OCI-M1 (cell line): ENCODE measurements around the gene MRPL36.
A peak's percentile ranks its signal among the peaks of the same experiment; 100 is the strongest.

Experiments
- DNase-seq: peaks from one replicate; lab custom pipeline; 2025; lab: John Stamatoyannopoulos, UW

MRPL36 gene

DNA sequence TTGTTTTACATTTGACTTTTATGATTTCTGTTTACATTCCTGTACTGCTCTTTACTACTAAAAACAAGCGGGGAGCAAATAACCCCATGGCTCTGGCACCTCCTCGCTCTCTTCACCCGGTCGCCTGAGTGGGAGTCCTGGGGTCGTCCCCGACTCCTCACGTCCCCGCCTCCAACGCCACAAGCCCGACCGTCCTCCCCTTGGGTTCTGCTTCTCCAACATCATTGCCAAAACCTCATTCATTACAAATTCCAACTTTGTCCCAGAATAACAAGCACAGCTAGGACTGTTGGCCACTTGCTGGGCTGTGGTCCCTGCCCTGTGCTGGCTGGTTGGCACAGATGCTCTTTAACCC lies 35.1 kb downstream of the MRPL36 start:
- DNase-seq: no peak

DNA sequence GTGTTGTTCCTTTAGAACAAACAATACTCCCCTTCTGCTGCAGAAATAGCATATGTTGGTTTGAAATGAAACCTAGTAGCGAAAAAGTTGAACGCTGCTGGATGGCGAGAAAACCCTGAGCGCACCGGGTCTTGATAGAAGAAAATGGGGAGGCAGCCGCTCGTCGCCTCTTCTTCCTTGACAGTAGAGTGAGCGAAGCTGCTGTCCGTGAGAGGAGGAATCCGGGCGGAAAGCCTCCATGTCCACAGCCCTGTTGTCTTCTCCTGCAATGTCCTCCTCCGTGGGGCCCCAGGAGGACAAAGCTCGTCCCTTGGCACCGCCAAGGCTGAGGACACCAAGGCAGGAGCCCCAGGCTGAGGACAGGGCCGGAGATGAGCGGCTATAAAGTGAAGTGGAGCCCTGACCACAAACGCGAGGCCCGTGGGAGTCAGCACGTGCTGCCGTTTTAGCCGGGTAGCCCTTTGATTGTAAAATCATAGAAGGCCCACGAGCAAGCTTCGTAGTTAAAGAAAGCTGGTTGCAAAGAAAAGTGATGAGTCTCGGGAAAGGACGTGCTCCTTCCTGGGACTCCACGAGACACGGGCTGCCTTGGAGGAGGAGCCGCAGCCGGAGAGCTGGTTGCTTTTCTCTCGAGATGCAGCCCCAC lies 35.6 kb downstream of the MRPL36 start:
- no peak for DNase-seq

DNA sequence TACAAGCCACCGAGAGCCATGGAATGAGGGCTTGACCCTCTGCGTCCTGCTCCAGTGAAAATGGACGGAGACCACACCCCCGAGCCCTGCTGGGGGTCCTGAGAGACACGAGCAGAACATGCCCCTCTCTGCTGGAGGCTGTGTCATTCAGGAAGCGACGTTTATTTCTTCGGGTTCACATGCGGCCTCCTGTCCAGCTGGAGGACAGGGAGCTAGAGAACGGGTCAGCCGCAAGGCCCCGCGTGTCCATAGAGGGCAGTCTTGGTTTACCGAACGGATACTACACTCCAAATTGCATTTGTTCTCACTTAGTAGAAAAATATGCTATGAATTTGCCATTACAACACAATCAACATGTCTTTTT lies 36.1 kb downstream of the MRPL36 start:
- DNase-seq: peak; percentile 42

- DNase-seq: no peak
Measured at GRCh38 chr5:1762883-1763547, 36.6 kb downstream of the MRPL36 start.

DNA sequence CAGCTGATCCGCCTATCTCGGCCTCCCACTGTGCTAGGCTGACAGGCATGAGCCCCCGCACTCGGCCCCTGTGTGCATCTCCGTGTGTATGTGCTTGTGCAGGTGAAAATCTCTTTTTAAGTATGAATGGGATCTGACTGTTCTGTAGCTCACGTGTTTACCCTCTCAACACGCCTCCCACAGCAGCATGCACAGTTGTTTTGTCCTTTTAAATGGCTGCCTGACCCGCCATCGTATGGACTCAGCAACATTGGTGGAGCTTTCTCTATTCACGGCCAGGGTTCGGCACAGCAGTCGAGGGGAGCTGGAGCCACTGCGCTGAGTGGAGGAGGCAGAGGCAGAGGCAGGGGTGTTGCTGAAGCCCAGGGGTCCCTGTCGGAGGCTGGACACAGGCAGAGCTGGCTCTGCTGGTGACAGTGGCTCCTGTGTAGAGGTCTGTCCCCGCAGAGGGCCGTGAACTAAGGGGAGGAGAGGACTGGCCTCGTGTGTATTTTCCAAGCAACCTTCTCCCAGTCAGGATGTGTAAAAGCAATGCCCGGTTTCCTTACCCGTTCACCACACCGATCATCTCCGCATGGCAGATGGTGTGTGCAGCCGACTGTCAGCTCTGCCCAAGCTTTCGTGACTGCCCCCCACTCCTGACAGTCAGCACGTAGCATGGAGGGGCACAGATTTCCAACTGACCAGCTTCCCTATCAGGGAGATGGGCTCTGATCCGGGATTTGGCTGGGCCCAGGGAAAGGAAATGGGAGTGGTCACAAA lies 37.3 kb downstream of the MRPL36 start:
- DNase-seq: no peak

DNA sequence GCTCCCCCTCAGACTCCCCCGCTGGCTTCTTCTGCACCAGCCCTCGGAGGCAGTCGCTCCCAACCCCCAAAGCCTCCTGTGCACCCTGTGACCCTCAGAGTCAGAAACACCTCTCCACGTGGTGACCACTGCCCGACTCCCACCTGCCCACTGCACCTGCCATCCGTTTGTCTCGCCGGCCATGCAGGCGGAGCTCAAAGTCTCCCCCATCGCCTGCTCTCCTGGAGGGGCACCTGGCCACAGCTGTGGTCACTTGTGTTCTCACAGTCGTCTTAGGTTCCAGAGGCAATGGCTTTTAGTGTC lies 38.2 kb downstream of the MRPL36 start:
- DNase-seq: no peak

- no peak for DNase-seq
Measured at GRCh38 chr5:1760656-1761452, 38.8 kb downstream of the MRPL36 start.

DNA sequence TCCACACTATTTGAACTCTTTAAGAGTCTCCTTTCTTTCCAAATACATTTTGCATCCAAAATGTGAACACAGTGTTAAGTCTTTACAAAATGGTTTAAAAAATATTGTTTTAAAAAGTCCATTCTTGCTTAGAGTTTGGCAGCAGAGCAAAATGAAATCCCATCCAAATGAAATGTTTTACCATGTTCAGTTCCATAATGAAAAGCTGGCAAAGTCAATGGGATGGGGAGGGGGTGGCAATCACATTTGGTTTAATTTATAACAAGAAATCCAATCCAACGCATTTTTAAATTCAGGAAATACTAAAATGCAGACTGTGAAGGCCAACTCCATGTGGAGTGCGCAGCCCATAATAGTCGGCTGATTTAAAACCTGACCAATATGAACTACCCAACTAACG lies 39.4 kb downstream of the MRPL36 start:
- DNase-seq: no peak

GRCh38 chr5:1759378-1759970 lies 40.2 kb downstream of the MRPL36 start:
- no peak for DNase-seq

GRCh38 chr5:1758574-1758973 lies 41.1 kb downstream of the MRPL36 start:
- DNase-seq: no peak

DNA sequence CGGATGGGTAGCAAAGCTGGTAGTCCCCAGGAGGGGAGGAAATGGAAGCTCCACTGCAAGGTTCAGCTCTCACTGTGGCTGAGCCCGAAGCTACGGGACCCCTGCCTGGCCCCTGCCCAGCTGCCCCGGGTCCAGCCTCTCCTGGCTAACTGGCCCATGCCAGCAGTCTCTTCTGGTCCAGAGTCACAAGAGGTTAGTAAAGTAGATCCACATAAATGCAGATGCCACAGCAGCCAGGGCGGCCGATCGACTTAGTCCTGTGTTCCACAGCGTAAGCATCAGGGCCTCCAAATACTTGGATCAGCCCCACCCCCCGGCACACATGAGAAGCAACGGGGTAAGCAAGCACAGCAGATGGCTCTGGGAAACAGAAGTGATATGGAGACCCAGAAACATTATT lies 42.1 kb downstream of the MRPL36 start:
- no peak for DNase-seq

DNA sequence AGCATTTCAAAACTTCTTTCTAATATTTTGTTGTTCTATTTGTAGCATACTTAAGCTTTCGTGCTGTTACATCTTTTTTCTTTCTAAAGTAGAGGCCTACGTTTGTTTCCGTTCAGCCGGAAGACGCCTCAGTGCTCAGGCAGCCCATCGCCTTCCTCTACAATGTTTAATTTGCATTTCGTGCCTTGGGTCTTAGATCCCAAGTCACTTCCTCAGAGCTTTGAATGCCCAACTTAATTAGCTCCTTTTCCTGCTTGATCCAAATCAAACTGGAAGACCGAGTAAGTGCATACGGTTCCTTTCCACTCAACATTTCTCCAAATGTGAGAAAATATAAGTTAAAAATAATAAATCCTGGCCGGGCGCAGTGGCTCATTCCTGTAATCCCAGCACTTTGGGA lies 43.2 kb downstream of the MRPL36 start:
- no peak for DNase-seq

DNA sequence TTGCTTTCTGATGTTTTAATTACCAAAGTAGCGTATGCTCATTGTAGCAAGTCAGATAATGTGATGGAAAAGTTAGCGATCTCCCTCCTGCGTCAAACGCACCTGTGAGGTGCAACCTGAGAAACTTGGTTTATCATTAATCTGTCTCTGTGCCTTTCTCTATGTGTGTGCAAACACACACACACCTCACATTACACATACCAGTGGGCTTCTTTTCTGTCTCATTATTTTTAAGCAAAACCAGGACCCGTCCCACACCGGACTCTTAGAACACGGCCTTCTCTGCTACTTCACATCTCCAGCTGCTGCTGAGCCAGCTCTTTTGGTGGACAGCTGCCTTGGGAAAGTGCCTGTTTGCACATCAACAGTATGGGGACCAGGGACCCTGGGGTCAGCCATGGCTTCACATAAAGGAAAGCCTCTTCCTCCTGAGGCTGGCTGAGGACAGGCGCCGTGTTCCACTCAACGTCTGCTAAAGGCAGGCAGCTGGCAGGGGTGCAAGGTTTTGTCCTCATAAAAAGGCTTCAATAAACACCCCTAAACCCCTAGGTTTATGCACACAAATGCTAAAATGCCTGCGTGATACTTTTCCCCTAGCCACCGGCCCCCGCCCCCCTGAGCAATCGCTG lies 44.2 kb downstream of the MRPL36 start:
- no peak for DNase-seq

- DNase-seq: no peak
Measured at GRCh38 chr5:1754531-1755220, 45.0 kb downstream of the MRPL36 start.

- DNase-seq: no peak
Measured at GRCh38 chr5:1753490-1753889, 46.1 kb downstream of the MRPL36 start.

- no peak for DNase-seq
Measured at GRCh38 chr5:1752881-1753280, 46.8 kb downstream of the MRPL36 start.

DNA sequence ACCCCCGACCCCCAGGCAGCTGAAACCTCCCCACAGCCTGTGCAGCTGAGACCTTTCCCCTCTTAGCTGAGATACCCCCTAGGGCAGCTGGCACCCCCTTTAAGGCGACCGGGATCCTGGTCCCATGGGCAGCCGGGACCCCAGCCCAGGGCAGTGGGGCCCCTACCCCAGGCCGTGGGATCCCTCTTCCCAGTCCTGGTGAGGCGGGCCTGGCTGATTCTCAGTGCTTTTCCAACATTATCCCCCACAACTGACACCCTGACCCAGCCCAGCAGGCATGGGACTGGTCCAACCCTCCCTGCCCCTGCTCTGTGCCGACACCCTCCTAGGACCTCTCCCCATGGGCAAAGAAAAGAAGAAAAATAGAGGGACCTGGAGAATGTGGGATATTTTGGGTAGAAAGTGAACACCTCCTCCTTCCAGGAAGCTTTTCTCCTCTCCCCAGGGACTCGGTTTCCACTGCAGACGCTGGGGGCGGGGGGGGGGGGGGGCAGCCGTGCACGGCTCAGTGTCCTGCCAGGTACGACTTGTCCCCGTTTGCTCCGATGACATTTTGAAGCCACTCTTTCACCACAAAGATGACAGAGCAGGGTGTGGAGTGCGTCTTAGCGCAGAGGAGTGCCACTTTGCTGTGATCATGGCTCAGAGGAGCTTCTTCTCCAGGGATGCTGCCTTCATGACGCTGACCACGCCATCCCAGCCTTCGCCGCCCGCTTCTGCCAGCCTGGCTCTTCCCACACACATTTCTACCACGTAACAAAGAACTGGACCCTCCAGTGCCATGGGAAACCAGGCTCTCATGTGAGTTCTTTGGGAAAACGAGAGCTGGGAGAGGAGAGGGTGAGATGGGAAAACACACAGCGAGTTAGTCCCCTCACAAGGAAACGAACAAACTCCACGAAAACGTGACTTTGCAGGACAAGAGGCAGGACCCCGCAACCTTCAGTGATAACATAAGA lies 47.5 kb downstream of the MRPL36 start:
- no peak for DNase-seq

GRCh38 chr5:1751026-1751863 lies 48.4 kb downstream of the MRPL36 start:
- DNase-seq: no peak

GRCh38 chr5:1750469-1750868 lies 49.2 kb downstream of the MRPL36 start:
- no peak for DNase-seq
